Measurements from ENCODE around the gene RAB40C.

The RAB40C gene

DNA sequence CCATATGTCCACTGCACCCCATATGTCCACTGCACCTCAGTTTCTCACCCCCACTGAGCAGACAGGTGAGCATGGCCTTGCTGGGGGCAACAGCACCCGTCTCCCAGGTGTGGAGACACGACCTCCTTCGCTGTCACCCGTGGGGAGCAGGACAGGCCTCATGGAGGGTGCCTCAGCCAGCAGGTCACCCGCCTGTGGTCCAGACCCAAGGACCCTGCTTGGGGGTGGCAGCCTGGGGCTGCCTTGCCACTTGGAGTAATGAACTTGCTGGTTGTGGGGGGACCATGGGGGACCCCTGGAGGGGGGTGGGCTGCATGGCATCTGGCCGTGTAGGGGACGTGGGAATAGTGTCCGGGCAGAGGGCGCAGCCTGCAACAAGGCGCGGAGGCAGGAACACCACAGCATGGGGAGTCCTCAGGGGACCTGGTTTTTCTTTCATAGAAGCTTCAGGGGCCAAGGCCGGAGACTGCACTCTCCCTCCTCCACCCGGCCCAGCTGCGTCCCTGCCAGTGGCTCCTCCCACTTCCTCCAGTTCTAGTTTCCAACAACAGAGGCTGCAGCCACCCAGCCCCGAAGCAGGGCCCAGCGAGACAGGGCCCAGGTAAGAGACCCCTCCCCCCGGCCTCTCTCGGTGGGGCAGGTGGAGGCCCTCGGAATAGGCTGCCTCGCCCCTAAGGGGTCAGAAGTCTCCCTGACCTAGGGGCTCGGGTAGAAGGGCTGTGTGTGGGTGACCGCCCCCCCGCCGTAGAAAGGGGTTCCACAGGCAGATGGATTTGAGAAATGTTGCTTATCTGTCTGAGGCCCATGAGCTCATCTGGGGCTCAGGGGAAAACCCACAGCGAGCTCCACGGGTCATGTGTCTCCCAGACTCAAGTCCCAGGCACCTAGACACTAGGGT lies 23.1 kb upstream of the RAB40C start, which contains the start of gene NHLRC4:
NHLRC4 (plus strand) TSS at position 531 of the 898 bp plus-strand sequence. CDS start 1,043 bp downstream, outside the sequence.
- Histone ChIP-seq H3K4me3 (ENCODE audit: low read length) (peak within 1 kb of the TSS; percentile 75), H2AFZ (ENCODE audit: low read depth, low read length) (peak within 1 kb of the TSS; percentile 48; the same call in 1 of the 2 replicates), H3K27ac (ENCODE audit: low read length) (peak within 1 kb of the TSS; percentile 77)

DNA sequence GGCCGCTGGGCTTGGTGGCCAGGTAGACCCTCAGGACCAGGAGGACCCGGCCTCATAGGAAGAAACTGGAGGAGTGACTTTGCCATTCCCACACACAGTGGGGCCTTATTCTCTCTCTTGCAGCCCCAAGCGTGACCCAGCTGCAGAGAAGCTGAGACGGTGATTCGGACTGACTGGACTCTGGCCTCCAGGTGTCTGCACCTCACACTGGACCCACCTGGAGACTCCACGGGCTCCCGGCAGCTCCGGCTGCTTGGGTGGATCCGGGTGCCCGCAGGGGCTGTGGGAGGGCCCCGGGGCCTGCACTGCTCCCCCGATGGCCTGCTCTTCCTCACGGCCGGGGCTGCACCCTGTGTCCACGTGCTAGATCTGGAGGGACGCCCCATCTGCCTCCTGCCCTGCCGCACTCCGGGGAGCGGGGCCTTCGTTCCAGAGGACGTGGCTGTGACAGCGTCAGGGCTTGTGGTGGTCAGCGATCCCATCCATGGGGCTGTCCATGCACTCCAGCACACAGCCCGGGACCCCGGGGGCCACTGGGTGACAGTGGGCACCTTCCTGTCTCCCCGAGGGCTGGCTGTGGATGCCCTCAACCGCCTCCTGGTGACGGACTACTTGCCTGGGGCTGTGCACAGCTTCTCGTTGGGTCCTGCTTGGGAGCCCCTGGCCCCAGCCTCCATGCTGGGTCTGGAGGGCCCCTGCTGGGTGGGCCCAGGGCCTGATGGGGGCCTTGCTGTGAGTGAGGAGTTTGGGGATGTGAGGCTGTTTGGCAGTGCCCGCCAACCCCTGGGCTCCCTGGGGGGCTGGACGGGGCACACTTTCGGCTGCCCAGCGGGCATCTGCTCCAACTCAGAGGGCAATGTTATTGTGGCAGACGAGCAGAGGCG lies 22.3 kb upstream of the RAB40C start:
- peak overlapping the region; percentile 96 for H3K4me2 ChIP-seq (ENCODE audit: low read length)
- peak overlapping the region; percentile 75 for H3K4me3 ChIP-seq (ENCODE audit: low read length)
- no peaks in the 10 kb centered on the region for H4K20me1 ChIP-seq (ENCODE audit: insufficient read depth, low read length)
- peaks cover 32% of the 10 kb centered on the region for H3K4me1 ChIP-seq (ENCODE audit: low read length)
- H3K79me2 ChIP-seq (ENCODE audit: low read length), result peaks cover 14% of the 10 kb centered on the region
- H3K36me3 ChIP-seq (replicated peaks; ENCODE audit: low read depth, low read length), result no peaks in the 10 kb centered on the region
- H3K9ac ChIP-seq (ENCODE audit: low read length), result peak overlapping the region; percentile 77
- peak overlapping the region; percentile 77 for H3K27ac ChIP-seq (ENCODE audit: low read length)
- H3K27me3 ChIP-seq (ENCODE audit: low read depth, low read length), result no peaks in the 10 kb centered on the region
- no peaks in the 10 kb centered on the region for H3K9me3 ChIP-seq (ENCODE audit: insufficient read depth, low read length)
- no peak for TF ChIP-seq EZH2phosphoT487 (IDR thresholded peaks at IDR 0.05; ENCODE audit: low read depth)
- TF ChIP-seq, protein P1, sequence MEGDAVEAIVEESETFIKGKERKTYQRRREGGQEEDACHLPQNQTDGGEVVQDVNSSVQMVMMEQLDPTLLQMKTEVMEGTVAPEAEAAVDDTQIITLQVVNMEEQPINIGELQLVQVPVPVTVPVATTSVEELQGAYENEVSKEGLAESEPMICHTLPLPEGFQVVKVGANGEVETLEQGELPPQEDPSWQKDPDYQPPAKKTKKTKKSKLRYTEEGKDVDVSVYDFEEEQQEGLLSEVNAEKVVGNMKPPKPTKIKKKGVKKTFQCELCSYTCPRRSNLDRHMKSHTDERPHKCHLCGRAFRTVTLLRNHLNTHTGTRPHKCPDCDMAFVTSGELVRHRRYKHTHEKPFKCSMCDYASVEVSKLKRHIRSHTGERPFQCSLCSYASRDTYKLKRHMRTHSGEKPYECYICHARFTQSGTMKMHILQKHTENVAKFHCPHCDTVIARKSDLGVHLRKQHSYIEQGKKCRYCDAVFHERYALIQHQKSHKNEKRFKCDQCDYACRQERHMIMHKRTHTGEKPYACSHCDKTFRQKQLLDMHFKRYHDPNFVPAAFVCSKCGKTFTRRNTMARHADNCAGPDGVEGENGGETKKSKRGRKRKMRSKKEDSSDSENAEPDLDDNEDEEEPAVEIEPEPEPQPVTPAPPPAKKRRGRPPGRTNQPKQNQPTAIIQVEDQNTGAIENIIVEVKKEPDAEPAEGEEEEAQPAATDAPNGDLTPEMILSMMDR (IDR thresholded peaks at IDR 0.05; ENCODE audit: low read depth, low read length), result no peak
- no peak overlapping the region for H2AFZ ChIP-seq (ENCODE audit: low read depth, low read length)

More for the DNA sequence above, 23.1 kb upstream of the RAB40C start, which contains the start of gene NHLRC4:
- H3K4me1 ChIP-seq (ENCODE audit: low read length), result peaks cover 32% of the 10 kb centered on the region
- peak within 1 kb of the TSS; percentile 96 for H3K4me2 ChIP-seq (ENCODE audit: low read length)
- H4K20me1 ChIP-seq (ENCODE audit: insufficient read depth, low read length), result no peaks in the 10 kb centered on the region
- no peak for TF ChIP-seq EZH2phosphoT487 (IDR thresholded peaks at IDR 0.05; ENCODE audit: low read depth)
- TF ChIP-seq, protein P1 (IDR thresholded peaks at IDR 0.05; ENCODE audit: low read depth, low read length), result no peak
- peaks cover 14% of the 10 kb centered on the region for H3K79me2 ChIP-seq (ENCODE audit: low read length)
- no peaks in the 10 kb centered on the region for H3K27me3 ChIP-seq (ENCODE audit: low read depth, low read length)
- H3K36me3 ChIP-seq (replicated peaks; ENCODE audit: low read depth, low read length), result no peaks in the 10 kb centered on the region
- H3K9ac ChIP-seq (ENCODE audit: low read length), result peak within 1 kb of the TSS; percentile 77
- H3K9me3 ChIP-seq (ENCODE audit: insufficient read depth, low read length), result no peaks in the 10 kb centered on the region

DNA sequence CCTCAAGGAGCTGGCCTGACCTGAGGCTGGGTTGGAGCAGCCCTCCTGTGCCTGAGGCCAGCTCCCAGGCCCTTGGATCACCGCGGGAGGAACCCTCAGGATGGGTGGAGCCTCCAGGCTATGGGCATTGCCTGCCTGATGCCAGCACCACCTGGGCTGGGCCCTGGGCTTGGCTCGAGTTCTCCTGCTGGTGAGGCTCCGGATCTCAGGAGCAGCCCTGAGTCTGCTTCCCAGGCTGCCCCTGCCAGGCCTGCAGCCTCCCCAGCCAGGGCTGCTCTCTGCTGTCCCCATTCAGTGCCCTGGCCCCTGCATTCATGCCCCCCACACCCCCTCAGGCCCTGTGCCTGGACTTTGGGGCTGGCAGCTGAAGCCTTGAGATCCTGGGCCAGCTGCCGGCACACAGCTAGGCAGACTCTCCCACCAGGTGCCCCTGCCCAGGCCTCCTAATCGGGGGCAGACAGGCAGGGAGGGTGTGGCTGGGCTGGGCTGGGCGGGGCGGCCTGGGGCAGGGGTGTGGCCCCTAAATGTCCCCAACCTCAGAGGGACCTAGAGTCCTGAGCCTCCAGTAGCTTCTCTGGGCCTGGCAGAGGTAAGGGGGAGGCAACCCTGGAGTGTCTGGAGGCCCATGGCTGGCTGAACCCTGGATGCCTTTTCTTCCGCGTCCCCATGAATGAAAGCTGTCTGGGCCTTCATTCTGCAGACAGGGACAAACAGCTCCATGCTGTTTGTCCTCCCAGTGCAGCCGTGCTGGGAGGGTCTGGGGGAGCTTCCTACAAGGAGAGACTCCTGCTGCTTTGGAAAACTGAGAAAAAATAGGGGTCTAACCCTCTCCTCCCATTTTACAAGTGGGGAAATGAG lies 21.2 kb upstream of the RAB40C start:
- H2AFZ ChIP-seq (ENCODE audit: low read depth, low read length), result no peak overlapping the region
- H3K79me2 ChIP-seq (ENCODE audit: low read length), result peaks cover 14% of the 10 kb centered on the region
- H3K4me2 ChIP-seq (ENCODE audit: low read length), result peak overlapping the region; percentile 83
- no peaks in the 10 kb centered on the region for H4K20me1 ChIP-seq (ENCODE audit: insufficient read depth, low read length)
- no peaks in the 10 kb centered on the region for H3K36me3 ChIP-seq (replicated peaks; ENCODE audit: low read depth, low read length)
- peak overlapping the region; percentile 93 for H3K4me3 ChIP-seq (ENCODE audit: low read length)
- no peaks in the 10 kb centered on the region for H3K27me3 ChIP-seq (ENCODE audit: low read depth, low read length)
- H3K4me1 ChIP-seq (ENCODE audit: low read length), result peaks cover 32% of the 10 kb centered on the region
- H3K27ac ChIP-seq (ENCODE audit: low read length), result peak overlapping the region; percentile 77
- H3K9ac ChIP-seq (ENCODE audit: low read length), result peak overlapping the region; percentile 85
- no peak for TF ChIP-seq EZH2phosphoT487 (IDR thresholded peaks at IDR 0.05; ENCODE audit: low read depth)
- TF ChIP-seq, protein P1 (IDR thresholded peaks at IDR 0.05; ENCODE audit: low read depth, low read length), result no peak
- H3K9me3 ChIP-seq (ENCODE audit: insufficient read depth, low read length), result no peaks in the 10 kb centered on the region
